Activated CD8-positive, alpha-beta T cell treated with anti-CD3 and anti-CD28 coated beads, Interleukin-2, amount 10 ng/mL, durations not matched to agents 7 days and 5 days (primary cell): ENCODE measurements around the gene DAB2IP. TPM values are rescaled to one million over a fixed set of nuclear protein-coding genes. Genes with fewer than 3 reads are reported as not detected.

Experiments
- ATAC-seq: fragments of 150-1000 bp; cut with Tn5 transposase; one replicate; pipeline ENCODE4 v1.10.0; 2021; ENCODE audit warnings: moderate library complexity
- CTCF ChIA-PET: fragments of 350-600 bp; sonication (Branson Sonifier 250); formaldehyde crosslinking; loops from one replicate; lab custom pipeline; 2021; ENCODE audit warnings: antibody characterized with exemption; lab: Charles Lee
- POLR2A ChIA-PET: fragments of 350-600 bp; sonication (Branson Sonifier 250); formaldehyde crosslinking; loops from one replicate; lab custom pipeline; 2021; ENCODE audit warnings: antibody characterized with exemption; lab: Charles Lee
- DNase-seq: peaks from one replicate; pipeline ENCODE4 v3.0.0-alpha.2; 2020
- H3K27ac Mint-ChIP-seq: one replicate; pipeline ENCODE4 v1.8.0; 2021; ENCODE audit warnings: mild to moderate bottlenecking, mixed read lengths
- H3K27me3 Mint-ChIP-seq: one replicate; pipeline ENCODE4 v1.8.0; 2021; ENCODE audit warnings: low read depth, mixed read lengths
- H3K36me3 Mint-ChIP-seq: one replicate; pipeline ENCODE4 v1.8.0; 2021; ENCODE audit warnings: low read depth, mixed read lengths
- H3K4me1 Mint-ChIP-seq: one replicate; pipeline ENCODE4 v1.8.0; 2021; ENCODE audit warnings: low read depth, mixed read lengths
- H3K4me3 Mint-ChIP-seq: one replicate; pipeline ENCODE4 v1.8.0; 2021; ENCODE audit warnings: mild to moderate bottlenecking, mixed read lengths
- H3K9me3 Mint-ChIP-seq: one replicate; pipeline ENCODE4 v1.8.0; 2022; ENCODE audit warnings: mixed read lengths; ENCODE audit not compliant: insufficient read depth
- total RNA-seq, 2 experiments: library from RNA; stranded (reverse); gene quantifications; one replicate each; pipeline ENCODE4 v1.2.3, GENCODE V29; 2021

Gene DAB2IP
- total RNA-seq, 2 experiments from 2014 or later: 0.08 to 0.13 TPM

- CTCF ChIA-PET: interaction anchor here (0.5 to 2.4 kb wide), 8 partner anchors 10 to 250 kb away, joined by 3 to 13 read pairs (median 4); no protein-coding TSS in a partner anchor
- no peak overlapping the region for H3K27ac Mint-ChIP-seq
- DNase-seq: no peak
Measured at GRCh38 chr9:121745396-121745695, 93.9 kb downstream of the DAB2IP start.

GRCh38 chr9:121746411-121746810, 95.0 kb downstream of the DAB2IP start:
- Mint-ChIP-seq H3K4me3 (no peak overlapping the region), H3K9me3 (no peaks in the 10 kb centered on the region), H3K27ac (no peak overlapping the region), H3K4me1 (peaks cover 27% of the 10 kb centered on the region), H3K36me3 (no peaks in the 10 kb centered on the region), H3K27me3 (no peaks in the 10 kb centered on the region)
- DNase-seq (no peak), ATAC-seq (no peak)
- POLR2A ChIA-PET: no interaction called here
- CTCF ChIA-PET: interaction anchor here (1.0 to 2.2 kb wide), 4 partner anchors 59 to 248 kb away, joined by 3 to 13 read pairs (median 5); no protein-coding TSS in a partner anchor

More at GRCh38 chr9:121745396-121745695, 93.9 kb downstream of the DAB2IP start:
- no peak for ATAC-seq
- Mint-ChIP-seq H3K27me3 (peaks cover 2% of the 10 kb centered on the region), H3K4me3 (no peak overlapping the region), H3K36me3 (no peaks in the 10 kb centered on the region), H3K4me1 (peaks cover 27% of the 10 kb centered on the region), H3K9me3 (no peaks in the 10 kb centered on the region)
- POLR2A ChIA-PET: no interaction called here

GRCh38 chr9:121746866-121747265, 95.4 kb downstream of the DAB2IP start:
- DNase-seq: no peak
- no peaks in the 10 kb centered on the region for H3K36me3 Mint-ChIP-seq
- no peaks in the 10 kb centered on the region for H3K9me3 Mint-ChIP-seq
- ATAC-seq: no peak
- CTCF ChIA-PET: interaction anchor here (1.0 to 1.6 kb wide), 3 partner anchors 60 to 247 kb away, joined by 3 to 6 read pairs (median 4); no protein-coding TSS in a partner anchor
- POLR2A ChIA-PET: no interaction called here
- H3K4me1 Mint-ChIP-seq: peaks cover 27% of the 10 kb centered on the region
- H3K27me3 Mint-ChIP-seq: no peaks in the 10 kb centered on the region
- no peak overlapping the region for H3K4me3 Mint-ChIP-seq
- peak overlapping the region; percentile 50 for H3K27ac Mint-ChIP-seq

GRCh38 chr9:121748074-121748473, 96.6 kb downstream of the DAB2IP start:
- peak overlapping the region; percentile 82 for H3K27ac Mint-ChIP-seq
- H3K9me3 Mint-ChIP-seq: no peaks in the 10 kb centered on the region
- DNase-seq (peak; percentile 53), ATAC-seq (peak; percentile 70)
- POLR2A ChIA-PET: interaction anchor here (1.0 kb wide), 1 partner anchor 93 kb away, joined by 3 read pairs; no protein-coding TSS in a partner anchor
- peak overlapping the region; percentile 2 for H3K4me3 Mint-ChIP-seq
- H3K27me3 Mint-ChIP-seq: no peaks in the 10 kb centered on the region
- H3K4me1 Mint-ChIP-seq: peaks cover 27% of the 10 kb centered on the region
- H3K36me3 Mint-ChIP-seq: no peaks in the 10 kb centered on the region
- CTCF ChIA-PET: interaction anchor here (0.6 to 1.8 kb wide), 10 partner anchors 13 to 351 kb away, joined by 3 to 5 read pairs (median 3); no protein-coding TSS in a partner anchor

- H3K9me3 Mint-ChIP-seq: no peaks in the 10 kb centered on the region
- DNase-seq (no peak), ATAC-seq (no peak)
- H3K27me3 Mint-ChIP-seq: no peaks in the 10 kb centered on the region
- H3K4me1 Mint-ChIP-seq: peaks cover 27% of the 10 kb centered on the region
- ChIA-PET CTCF (interaction anchor here (0.9 to 1.8 kb wide), 7 partner anchors 14 to 350 kb away, joined by 3 to 5 read pairs (median 4); no protein-coding TSS in a partner anchor), POLR2A (interaction anchor here (1.0 kb wide), 1 partner anchor 93 kb away, joined by 3 read pairs; no protein-coding TSS in a partner anchor)
- H3K4me3 Mint-ChIP-seq: no peak overlapping the region
- peak overlapping the region; percentile 82 for H3K27ac Mint-ChIP-seq
- H3K36me3 Mint-ChIP-seq: no peaks in the 10 kb centered on the region
Measured at GRCh38 chr9:121748727-121749423, 97.4 kb downstream of the DAB2IP start.

- Mint-ChIP-seq H3K9me3 (no peaks in the 10 kb centered on the region), H3K36me3 (no peaks in the 10 kb centered on the region)
- POLR2A ChIA-PET: no interaction called here
Measured at GRCh38 chr9:121749614-121750013, 98.2 kb downstream of the DAB2IP start.

GRCh38 chr9:121750259-121750714, 98.9 kb downstream of the DAB2IP start:
- no peaks in the 10 kb centered on the region for H3K36me3 Mint-ChIP-seq
- POLR2A ChIA-PET: no interaction called here

More at GRCh38 chr9:121749614-121750013, 98.2 kb downstream of the DAB2IP start:
- Mint-ChIP-seq H3K27ac (no peak overlapping the region), H3K4me1 (peaks cover 27% of the 10 kb centered on the region), H3K27me3 (no peaks in the 10 kb centered on the region), H3K4me3 (no peak overlapping the region)
- DNase-seq (no peak), ATAC-seq (no peak)
- CTCF ChIA-PET: no interaction called here

GRCh38 chr9:121750715-121751623, 99.5 kb downstream of the DAB2IP start:
- POLR2A ChIA-PET: no interaction called here

More at GRCh38 chr9:121750259-121750714, 98.9 kb downstream of the DAB2IP start:
- H3K27ac Mint-ChIP-seq: no peak overlapping the region
- H3K9me3 Mint-ChIP-seq: no peaks in the 10 kb centered on the region
- ATAC-seq: no peak
- no peak overlapping the region for H3K4me3 Mint-ChIP-seq
- H3K4me1 Mint-ChIP-seq: peaks cover 27% of the 10 kb centered on the region
- CTCF ChIA-PET: no interaction called here
- no peaks in the 10 kb centered on the region for H3K27me3 Mint-ChIP-seq
- no peak for DNase-seq

GRCh38 chr9:121751686-121752445, 100.4 kb downstream of the DAB2IP start:
- DNase-seq (no peak), ATAC-seq (no peak)
- H3K9me3 Mint-ChIP-seq: no peaks in the 10 kb centered on the region
- H3K36me3 Mint-ChIP-seq: no peaks in the 10 kb centered on the region
- no peaks in the 10 kb centered on the region for H3K27me3 Mint-ChIP-seq
- ChIA-PET CTCF (no interaction called here), POLR2A (no interaction called here)
- H3K27ac Mint-ChIP-seq: no peak overlapping the region
- peaks cover 18% of the 10 kb centered on the region for H3K4me1 Mint-ChIP-seq
- H3K4me3 Mint-ChIP-seq: no peak overlapping the region

More at GRCh38 chr9:121750715-121751623, 99.5 kb downstream of the DAB2IP start:
- H3K4me1 Mint-ChIP-seq: peaks cover 24% of the 10 kb centered on the region
- H3K27ac Mint-ChIP-seq: peak overlapping the region; percentile 9
- H3K4me3 Mint-ChIP-seq: no peak overlapping the region
- H3K36me3 Mint-ChIP-seq: no peaks in the 10 kb centered on the region
- no peak for ATAC-seq
- no peaks in the 10 kb centered on the region for H3K9me3 Mint-ChIP-seq
- no peak for DNase-seq
- H3K27me3 Mint-ChIP-seq: no peaks in the 10 kb centered on the region
- CTCF ChIA-PET: no interaction called here

GRCh38 chr9:121752929-121753328, 101.5 kb downstream of the DAB2IP start:
- DNase-seq: no peak
- H3K4me3 Mint-ChIP-seq: no peak overlapping the region
- ATAC-seq: no peak
- H3K9me3 Mint-ChIP-seq: no peaks in the 10 kb centered on the region
- ChIA-PET CTCF (interaction anchor here (1.6 kb wide), 1 partner anchor 18 kb away, joined by 6 read pairs; no protein-coding TSS in a partner anchor), POLR2A (no interaction called here)
- no peak overlapping the region for H3K27ac Mint-ChIP-seq
- H3K4me1 Mint-ChIP-seq: peaks cover 9% of the 10 kb centered on the region
- H3K27me3 Mint-ChIP-seq: no peaks in the 10 kb centered on the region
- no peaks in the 10 kb centered on the region for H3K36me3 Mint-ChIP-seq
